NCI-H446 (cell line): Measurements from ENCODE around the gene AK8.
"Not testable (repeated sequence)": the region's sequence is repeated elsewhere in the genome, so short reads cannot be mapped to it uniquely, and the experiment has no call there.

Experiments
- DNase-seq, 2 experiments: peaks; one replicate each; lab custom pipeline; 2025; lab: John Stamatoyannopoulos, UW

The AK8 gene

DNA sequence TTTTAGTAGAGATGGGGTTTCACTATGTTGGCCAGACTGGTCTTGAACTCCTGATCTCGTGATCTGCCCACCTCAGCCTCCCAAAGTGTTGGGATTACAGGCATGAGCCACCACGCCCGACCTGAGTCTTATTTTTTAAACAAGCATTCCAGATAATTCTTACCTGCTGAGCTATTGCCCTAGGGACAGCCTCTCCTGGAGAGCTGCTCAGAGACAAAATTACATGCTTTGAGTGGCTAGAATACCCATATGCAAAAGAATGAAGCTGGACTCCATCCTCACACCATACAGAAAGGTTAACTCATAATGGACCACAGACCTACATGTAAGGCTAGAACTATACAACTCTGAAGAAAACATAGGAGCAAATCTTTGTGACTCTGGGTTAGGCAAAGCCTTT, 166.2 kb downstream of the AK8 start:
- no peak for DNase-seq

DNA sequence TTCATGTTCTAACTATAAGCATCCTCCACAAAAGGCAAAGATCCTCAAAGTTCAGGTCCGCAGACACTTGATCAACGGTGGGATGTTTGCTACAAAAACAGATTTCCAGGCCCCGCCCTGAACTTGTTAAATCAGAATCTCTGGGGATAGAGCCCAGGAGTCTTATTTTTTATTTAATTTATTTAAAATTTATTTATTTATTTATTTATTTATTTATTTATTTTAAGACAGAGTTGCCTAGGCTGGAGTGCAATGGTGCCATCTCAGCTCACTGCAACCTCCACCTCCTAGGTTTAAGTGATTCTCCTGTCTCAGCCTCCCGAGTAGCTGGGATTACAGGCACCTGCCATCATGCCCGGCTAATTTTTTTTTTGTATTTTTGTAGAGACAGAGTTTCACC, 166.9 kb downstream of the AK8 start:
- DNase-seq = not testable (repeated sequence)

DNA sequence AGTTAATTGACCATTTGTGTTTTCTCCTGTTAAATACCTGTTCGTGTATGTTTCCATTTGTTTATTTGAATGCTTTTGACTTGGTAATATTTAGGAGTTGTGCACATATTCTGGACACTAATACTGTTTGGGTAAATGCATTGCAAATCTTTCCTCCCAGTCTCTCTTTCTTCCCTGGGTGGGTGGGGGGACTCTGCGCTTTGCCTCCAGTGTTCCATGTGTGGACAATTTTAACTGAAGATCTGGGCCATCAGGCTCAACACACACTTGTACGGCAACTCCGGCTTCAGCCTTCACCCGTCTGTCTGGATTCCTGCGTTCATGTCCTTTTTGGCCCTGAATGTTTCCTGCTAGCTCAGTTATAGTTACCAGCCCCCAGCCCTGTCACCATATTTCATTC, 167.8 kb downstream of the AK8 start:
- DNase-seq = no peak

DNA sequence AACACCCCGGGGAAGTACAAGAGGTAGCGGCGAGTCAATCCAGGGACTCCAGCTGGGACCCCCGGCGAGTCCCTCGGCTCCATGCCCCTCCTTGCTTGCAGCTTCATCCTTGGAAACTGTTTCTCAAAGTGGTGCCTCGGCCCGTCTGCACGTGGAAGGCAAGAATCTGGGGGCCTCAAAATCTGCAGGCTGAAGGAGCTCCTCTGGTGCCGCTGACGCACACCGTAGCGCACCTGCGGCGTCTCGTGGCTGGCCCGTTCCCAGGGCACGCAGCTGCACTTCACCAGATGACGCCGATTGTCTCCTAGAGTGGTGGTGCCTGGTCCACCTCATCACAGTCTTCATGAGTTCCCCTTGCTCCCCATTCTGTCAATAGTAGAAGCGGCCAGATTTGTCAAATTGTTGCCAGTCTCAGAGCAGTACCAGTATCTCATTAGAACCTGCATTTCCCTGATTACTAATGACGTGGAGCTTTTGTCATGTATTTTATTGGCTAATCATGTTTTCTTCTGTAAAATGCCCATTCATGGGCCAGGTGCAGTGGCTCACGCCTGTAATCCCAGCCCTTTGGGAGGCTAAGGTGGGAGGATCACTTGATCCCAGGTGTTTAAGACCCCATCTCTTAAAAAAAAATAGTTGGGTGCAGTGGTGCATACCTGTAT, 169.2 kb downstream of the AK8 start:
- DNase-seq = no peak

DNA sequence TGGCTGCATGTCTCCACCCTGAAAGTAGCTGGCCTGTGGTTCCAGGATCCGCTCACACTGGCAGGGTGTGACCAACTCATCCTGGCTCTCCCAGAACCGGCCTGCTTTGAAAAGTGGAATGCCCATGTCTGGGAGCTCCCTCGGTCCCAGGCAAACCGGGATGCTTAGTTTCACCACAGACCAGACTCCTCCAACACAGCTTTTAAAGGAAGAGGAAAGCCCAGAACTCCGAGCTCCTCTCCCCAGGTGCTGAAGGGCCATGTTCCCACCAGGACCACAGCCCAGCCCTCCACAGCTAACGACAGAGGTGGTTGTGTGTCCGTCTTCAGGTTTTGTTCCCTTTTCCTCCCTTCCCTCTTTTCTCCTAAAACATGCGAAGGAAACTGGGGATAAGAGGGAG, 169.8 kb downstream of the AK8 start:
- no peak for DNase-seq

DNA sequence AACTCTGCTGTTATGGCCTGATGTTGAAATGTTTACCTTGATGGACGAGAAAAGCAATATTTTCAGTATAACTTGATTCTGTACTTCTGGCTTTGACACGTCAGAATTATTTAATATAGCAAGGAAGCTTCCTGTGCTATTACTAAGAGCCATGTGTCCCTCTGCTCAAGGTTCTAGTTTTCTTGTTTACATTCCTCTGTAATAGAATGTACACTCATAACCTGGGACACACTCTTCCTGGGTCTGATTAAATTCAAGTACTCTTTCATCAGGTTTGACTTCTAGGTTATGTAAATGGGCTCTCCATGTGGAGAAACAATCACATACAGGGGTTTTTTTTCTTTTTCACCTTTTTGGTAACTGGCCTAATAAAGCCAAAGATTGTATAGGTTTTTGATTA, 174.7 kb downstream of the AK8 start:
- DNase-seq = no peak

DNA sequence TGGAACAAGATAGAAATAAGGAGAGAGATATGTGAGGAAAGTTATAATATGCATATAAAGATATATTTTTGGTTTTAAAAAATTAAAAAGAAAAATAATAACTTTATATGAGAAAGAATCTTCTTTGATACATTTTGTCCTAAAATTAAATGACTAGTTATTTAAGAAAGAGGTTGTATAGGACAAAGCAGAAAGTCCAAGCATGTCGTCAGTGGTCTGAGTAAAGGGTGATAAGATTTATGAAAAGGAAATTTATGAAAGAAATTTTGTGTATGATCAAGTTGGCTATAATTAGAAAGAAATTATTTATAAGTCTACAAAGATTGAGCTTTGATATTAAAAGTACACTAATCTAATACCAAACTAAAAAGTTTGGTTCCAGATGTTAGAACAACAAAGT, 175.8 kb downstream of the AK8 start:
- DNase-seq = no peak

DNA sequence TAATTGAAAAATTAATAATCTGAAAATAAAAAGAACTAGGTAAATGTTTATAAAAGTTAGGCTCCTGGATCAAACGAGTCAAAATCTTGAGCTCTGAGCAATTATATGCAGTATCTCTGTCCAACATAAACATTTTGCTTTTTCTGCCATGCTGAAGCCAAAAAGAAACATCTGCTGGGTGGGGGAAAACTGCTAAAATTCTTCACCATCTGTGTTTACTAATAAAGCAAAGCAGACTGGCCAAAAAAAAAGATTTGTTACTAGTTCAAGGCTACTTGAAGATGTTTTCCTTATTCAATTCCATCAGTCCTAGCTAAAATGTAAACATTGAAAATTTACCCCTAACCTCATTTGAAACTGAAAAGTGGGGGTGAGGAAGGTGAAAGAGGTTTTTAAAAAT, 178.1 kb downstream of the AK8 start:
- peak; percentile 4 to 38 for DNase-seq

DNA sequence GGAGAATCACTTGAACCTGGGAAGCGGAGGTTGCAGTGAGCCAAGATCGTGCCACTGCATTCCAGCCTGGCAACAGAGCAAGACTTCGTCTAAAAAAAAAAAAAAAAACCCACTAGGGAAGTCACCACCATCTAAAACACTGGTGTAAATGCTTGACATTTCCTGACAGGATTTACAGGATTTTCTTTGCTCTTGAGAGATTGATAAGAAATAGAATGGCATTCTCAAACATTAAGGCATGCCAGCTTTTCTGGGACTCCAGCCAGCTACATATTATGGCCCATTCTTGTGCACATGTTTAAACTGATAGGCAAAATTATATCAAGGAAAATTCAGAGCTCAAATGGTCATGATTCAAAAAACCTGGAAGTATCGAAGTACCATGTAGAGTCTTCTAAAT, 179.1 kb downstream of the AK8 start:
- peak in 1 of 2 experiments; percentile 6 for DNase-seq

DNA sequence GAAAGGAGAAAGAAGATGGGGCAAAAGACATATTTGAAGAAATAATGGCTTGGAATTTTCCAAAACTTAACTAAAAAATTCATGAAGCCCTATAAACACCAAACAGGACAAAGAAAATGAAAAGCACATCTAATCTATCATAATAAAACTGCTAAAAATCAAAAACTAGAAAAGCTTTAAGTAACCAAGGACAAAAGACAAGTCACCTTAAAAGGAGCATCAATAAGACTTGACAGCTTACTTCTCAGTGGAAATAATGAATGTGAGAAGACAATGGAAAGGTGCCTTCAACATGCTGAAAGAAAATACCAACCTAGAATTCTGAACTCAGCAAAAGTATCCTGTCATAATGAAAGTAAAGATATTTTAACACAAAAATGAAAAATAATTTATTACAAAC, 180.9 kb downstream of the AK8 start:
- DNase-seq = no peak

DNA sequence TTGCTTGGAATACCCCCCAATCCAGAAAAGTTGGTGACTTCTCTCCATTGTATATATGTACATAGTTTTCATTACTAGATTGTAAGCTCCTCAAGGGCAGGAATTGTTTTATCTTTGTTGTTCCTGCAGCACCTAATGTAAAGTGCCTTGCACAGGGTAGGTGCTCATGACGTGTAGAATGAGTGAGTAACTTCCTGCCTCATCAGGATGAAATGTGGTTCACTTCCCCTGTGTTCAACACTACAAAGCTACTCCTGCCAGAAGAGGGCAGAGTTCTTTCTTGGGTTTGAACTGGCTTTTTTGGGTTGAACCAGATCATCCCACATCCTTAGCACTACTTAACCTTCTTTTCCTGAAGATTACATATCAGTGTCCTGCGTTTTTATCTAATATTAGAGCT, 183.9 kb downstream of the AK8 start:
- DNase-seq = no peak

DNA sequence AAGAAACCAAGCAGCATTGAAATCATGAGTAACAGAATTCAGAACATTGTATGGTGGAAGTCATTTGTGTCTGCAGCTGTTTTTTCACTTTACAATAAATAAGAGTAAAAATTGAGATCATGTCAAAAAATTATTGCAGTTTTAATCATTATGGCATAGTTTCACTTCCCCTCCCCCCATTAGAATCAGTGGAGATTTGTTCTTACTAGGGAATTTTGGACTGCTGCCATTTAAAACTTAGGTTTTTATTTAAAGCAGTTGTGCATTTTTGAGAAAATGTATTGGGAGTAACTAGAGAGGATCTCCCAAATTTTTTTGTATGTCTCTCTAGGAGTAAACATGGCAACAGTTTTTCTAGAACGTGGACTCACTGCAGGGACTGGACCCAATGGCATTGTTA, 187.4 kb downstream of the AK8 start:
- DNase-seq = no peak

DNA sequence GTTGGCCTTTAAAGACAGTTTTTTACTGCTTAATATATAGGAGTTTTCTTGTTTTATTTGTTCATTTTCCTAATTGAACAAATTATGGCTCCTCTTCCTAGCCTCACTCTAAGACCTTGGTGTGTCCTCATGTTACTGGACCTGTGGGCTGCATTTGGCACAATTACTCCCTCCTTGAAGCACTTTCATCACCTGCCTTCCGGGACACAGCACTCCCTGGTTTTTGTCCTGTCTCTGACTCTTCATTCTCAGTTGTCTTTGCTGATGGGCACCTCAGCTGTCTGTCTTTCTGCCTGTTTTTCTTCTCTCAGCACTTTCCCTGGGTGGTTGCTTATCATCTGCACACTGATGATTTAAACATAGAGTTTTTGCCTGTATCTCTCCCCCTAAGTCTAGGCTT, 194.2 kb downstream of the AK8 start:
- DNase-seq = no peak

DNA sequence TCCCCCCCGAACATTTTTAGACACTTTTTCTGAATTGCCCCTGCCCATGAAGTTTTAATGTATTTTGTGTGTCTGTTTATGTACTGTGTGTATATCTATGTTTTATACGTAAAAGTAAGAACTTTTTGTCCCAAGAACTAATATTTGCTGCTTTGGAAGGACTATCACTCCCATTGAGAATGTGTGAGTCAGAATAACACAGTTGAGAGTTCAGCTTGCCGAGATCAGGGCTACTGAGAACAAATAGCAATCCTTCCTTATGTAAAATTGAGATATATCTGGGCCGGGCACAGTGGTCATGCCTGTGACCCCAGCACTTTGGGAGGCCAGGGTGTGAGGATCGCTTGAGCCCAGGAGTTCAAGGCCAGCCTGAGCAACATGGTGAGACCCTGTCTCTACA, 196.5 kb downstream of the AK8 start:
- DNase-seq = no peak

DNA sequence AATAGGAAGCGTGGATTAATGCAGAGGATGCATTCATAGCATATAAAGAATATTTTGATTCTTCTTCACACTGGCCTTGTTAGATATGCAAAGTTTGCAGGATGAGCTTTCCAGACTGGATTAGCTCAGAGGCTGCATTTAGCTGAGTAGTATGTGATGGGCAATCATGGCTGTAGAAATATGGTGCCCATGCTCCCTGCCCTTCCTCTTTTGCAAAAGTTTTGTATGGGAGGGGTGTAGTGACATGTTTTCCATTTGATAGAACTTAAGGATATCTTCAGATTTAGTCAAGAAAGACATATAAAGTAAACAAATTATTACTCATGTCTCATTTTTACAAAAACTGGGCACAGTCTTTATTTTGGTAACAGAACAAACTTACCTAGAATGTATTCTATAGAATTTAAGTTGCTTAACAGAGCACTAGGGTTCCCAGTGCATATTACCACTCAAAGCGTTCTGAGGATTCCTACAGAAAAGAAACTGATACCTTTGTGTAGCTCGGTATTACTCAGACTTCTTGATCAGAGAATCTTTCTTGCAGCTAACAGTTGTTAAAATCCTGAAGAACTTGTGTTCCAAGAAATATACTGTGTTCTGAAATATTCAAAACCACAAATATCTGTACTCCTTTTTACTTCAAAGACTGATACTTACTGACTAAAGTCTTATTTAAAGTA, 198.0 kb downstream of the AK8 start:
- no peak for DNase-seq

DNA sequence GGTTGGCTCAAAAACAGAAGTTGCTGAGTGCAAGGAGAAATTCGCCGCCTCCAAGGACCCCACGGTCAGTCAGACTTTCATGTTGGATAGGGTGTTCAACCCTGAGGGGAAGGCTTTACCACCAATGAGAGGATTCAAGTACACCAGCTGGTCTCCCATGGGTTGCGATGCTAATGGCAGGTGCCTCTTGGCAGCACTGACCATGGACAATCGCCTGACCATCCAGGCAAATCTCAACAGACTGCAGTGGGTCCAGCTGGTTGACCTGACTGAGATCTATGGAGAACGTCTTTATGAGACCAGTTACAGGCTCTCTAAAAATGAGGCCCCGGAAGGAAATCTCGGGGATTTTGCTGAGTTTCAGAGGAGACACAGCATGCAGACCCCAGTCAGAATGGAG, 200.1 kb downstream of the AK8 start:
- no peak for DNase-seq
